ENCODE measurements around the gene BRSK2. TPM values are rescaled to one million over a fixed set of nuclear protein-coding genes. Genes with fewer than 3 reads are reported as not detected.
A peak's percentile ranks its signal among the peaks of the same experiment; 100 is the strongest.

Gene BRSK2
- total RNA-seq, 1 donor from 2014 or later: 4.0 TPM

DNA sequence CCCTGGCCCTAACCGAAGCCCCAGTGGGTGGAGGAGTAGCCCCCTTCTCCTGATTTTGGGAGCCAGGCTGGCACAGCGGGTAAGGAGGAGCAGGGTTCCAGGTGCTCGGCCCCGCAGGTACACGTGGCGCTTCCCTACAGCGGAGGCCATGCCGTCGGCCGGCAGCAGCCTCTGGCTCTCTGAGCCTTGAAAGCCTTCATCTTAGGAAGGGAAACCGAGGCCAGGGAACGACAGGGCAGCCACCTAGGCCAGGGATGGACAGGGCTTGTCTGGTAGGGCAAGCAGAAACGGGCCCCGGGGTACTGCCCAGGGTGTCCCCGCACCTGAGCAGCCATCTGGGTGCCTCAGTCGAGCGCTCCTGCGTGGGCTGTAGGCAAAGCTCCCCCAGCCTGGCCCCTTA is 68.1 kb downstream of the BRSK2 start:
- H3K36me3 Mint-ChIP-seq (ENCODE audit: low read depth, unreplicated experiment): no peaks in the 10 kb centered on the region
- H3K27ac Mint-ChIP-seq (ENCODE audit: unreplicated experiment): no peak overlapping the region
- TF ChIP-seq, protein P1, sequence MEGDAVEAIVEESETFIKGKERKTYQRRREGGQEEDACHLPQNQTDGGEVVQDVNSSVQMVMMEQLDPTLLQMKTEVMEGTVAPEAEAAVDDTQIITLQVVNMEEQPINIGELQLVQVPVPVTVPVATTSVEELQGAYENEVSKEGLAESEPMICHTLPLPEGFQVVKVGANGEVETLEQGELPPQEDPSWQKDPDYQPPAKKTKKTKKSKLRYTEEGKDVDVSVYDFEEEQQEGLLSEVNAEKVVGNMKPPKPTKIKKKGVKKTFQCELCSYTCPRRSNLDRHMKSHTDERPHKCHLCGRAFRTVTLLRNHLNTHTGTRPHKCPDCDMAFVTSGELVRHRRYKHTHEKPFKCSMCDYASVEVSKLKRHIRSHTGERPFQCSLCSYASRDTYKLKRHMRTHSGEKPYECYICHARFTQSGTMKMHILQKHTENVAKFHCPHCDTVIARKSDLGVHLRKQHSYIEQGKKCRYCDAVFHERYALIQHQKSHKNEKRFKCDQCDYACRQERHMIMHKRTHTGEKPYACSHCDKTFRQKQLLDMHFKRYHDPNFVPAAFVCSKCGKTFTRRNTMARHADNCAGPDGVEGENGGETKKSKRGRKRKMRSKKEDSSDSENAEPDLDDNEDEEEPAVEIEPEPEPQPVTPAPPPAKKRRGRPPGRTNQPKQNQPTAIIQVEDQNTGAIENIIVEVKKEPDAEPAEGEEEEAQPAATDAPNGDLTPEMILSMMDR (IDR thresholded peaks at IDR 0.05; ENCODE audit: unreplicated experiment): no peak
- H3K27me3 Mint-ChIP-seq (ENCODE audit: unreplicated experiment): peaks cover 2% of the 10 kb centered on the region
- DNase-seq (ENCODE audit: low spot score): no peak
- no peaks in the 10 kb centered on the region for H3K9me3 Mint-ChIP-seq (ENCODE audit: unreplicated experiment)
- H3K4me1 Mint-ChIP-seq (ENCODE audit: unreplicated experiment): no peaks in the 10 kb centered on the region
- no peak overlapping the region for H3K4me3 Mint-ChIP-seq (ENCODE audit: unreplicated experiment)

DNA sequence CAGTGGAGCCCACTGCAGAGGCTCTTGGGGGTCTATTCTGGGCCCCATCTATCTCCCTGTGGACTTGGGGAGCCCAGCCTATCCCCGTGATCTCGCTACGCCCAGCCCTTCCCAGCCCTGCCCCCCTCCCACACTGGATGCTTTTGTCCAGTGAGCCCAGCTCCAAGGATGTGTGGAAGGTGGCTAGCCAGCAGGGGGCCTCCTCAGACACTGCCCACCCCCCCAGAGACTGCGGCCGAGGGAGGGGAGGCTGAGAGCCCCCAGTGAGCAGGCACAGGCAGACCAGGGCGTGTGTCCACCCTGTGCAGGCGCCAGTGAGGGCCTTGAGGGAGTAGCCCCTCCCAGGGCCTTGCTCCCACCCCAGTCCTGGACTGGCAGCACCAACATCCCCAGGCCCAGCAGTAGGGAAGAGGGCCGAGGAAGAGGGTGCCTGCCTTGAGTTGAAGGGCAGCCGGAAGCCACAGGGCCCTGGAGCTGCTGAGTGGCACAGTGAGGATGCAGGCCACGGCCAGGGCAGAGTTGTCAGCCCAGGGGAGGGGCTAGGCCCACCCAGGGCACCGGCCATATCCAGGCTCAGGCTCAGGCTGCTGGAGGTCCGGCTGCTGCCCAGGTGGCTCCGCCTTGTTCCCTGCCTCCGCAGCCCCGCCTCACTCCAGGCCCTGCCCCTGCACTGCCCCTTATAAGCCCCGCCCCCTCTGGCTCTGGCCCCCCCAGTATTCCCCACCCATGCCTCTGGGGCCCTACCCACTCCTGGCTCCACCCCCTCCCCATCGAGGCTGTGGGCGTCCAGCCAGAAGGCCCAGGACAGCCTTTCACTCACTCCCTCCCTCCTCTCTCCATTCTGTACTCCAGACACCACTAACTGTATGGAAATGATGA is 68.8 kb downstream of the BRSK2 start:
- TF ChIP-seq, protein P1 (IDR thresholded peaks at IDR 0.05; ENCODE audit: unreplicated experiment): peak; percentile 47
- H3K27me3 Mint-ChIP-seq (ENCODE audit: unreplicated experiment): peaks cover 2% of the 10 kb centered on the region
- no peaks in the 10 kb centered on the region for H3K36me3 Mint-ChIP-seq (ENCODE audit: low read depth, unreplicated experiment)
- peak; percentile 45 for DNase-seq (ENCODE audit: low spot score)
- H3K27ac Mint-ChIP-seq (ENCODE audit: unreplicated experiment): no peak overlapping the region
- no peaks in the 10 kb centered on the region for H3K9me3 Mint-ChIP-seq (ENCODE audit: unreplicated experiment)
- H3K4me1 Mint-ChIP-seq (ENCODE audit: unreplicated experiment): no peaks in the 10 kb centered on the region
- no peak overlapping the region for H3K4me3 Mint-ChIP-seq (ENCODE audit: unreplicated experiment)

DNA sequence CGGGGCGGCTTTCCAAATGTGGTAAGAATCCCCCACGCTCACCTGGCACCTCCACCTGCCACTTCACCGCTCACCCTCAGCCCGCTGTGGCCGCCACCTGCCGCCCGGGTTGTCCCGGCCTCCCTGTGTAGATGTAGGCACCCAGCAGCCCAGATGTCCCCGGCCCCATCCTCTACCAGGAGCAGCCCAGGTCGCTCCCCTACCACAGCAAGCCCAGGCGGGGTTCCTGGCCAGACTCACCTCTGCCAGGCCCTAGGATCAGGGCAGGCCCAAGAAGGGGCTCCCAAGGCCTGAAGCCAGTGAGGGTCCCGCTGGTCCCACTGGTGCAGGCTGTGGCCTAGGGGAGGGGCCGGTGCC is 69.5 kb downstream of the BRSK2 start:
- TF ChIP-seq, protein P1 (IDR thresholded peaks at IDR 0.05; ENCODE audit: unreplicated experiment): no peak
- Mint-ChIP-seq H3K4me1 (ENCODE audit: unreplicated experiment) (no peaks in the 10 kb centered on the region), H3K27ac (ENCODE audit: unreplicated experiment) (no peak overlapping the region), H3K27me3 (ENCODE audit: unreplicated experiment) (peaks cover 2% of the 10 kb centered on the region), H3K9me3 (ENCODE audit: unreplicated experiment) (no peaks in the 10 kb centered on the region), H3K36me3 (ENCODE audit: low read depth, unreplicated experiment) (no peaks in the 10 kb centered on the region), H3K4me3 (ENCODE audit: unreplicated experiment) (no peak overlapping the region)
- no peak for DNase-seq (ENCODE audit: low spot score)

DNA sequence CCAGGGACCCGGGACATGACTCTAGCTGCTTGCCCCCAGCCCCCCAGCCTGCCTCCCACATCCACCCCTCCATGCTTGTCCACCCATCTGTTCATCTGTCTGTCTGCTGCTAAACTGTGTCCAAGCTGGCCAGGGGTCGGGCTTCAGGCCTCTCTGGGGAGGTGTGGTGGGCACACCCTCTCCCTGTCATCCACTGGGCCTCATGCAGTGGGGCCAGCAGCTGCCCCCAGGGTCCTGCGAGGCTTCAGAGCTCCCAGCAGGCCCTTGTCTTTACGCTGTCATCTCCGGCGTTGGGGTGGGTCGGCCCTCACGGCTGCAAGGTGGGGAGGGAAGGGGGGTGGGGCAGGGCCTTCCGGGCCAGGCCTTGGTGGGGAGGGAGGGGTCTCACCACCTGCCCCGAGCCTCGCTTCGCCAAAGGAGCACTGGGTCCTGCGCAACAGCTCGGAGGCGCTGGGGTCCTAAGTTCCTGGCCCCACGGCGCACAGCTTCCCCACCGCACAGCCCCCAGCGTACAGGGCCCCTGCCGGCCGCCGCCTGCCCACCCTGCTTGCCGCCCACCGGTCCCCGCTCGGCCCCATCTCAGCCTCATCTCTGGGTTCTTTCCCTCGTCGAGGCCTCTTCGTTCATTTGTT is 70.1 kb downstream of the BRSK2 start:
- Mint-ChIP-seq H3K9me3 (ENCODE audit: unreplicated experiment) (no peaks in the 10 kb centered on the region), H3K27ac (ENCODE audit: unreplicated experiment) (no peak overlapping the region), H3K27me3 (ENCODE audit: unreplicated experiment) (peaks cover 2% of the 10 kb centered on the region), H3K4me1 (ENCODE audit: unreplicated experiment) (no peaks in the 10 kb centered on the region), H3K4me3 (ENCODE audit: unreplicated experiment) (no peak overlapping the region), H3K36me3 (ENCODE audit: low read depth, unreplicated experiment) (no peaks in the 10 kb centered on the region)
- TF ChIP-seq, protein P1 (IDR thresholded peaks at IDR 0.05; ENCODE audit: unreplicated experiment): no peak
- DNase-seq (ENCODE audit: low spot score): no peak
